ENCODE results near the gene SELE. TPM values are rescaled to one million over a fixed set of nuclear protein-coding genes. Genes with fewer than 3 reads are reported as not detected.
"Not testable (repeated sequence)": the region's sequence is repeated elsewhere in the genome, so short reads cannot be mapped to it uniquely, and the experiment has no call there.

The SELE gene
- total and polyA plus RNA-seq, 2 donors: 5.8 to 6.6 TPM

DNA sequence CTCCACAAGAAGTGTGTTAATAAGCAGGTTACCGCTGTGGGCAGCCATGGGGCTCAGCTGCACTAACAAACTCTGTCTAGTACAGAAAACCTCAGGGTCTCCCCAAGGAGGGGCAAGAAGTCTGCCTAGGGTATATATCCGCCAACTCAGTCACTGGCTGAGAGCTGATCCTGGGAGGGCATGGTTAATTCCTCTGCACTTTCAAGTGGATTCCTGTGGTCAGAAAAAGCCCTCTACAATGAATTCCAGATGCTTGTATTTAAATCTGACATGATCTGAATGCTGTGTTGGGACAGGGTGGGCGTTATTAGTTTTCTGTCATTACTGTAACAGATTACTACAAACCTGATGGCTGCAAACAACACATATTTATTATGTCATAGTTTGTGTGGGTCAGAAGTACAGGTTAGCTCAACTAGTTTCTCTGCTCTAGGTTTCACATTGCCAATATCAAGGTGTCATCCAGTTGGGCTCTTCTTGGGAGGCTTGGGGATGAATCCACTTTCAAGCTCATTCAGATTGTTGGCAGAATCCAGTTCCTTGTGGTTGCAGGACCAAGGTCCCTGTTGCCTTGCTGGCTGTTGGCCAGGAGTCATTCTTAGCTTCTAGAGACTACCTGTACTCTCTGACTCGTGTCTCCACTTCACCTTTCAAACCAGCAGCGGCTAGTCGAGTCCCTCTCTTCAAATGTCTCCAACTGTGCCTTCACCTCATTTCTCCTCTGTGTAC is 8.0 kb upstream of the SELE start:
- no peak overlapping the region for H3K27ac ChIP-seq (ENCODE audit: low read depth)

GRCh38 chr1:169739980-169740379 is 6.1 kb upstream of the SELE start:
- Histone ChIP-seq H3K4me3 (ENCODE audit: low read depth, low read length) (no peak overlapping the region), H3K27ac (ENCODE audit: low read depth) (no peak overlapping the region), H3K36me3 (ENCODE audit: insufficient read depth) (no peaks in the 10 kb centered on the region), H3K4me1 (ENCODE audit: insufficient read depth) (no peaks in the 10 kb centered on the region)
- WGBS: 39% methylated on average over 5 of the region's 5 CpGs
- DNase-seq (ENCODE audit: extremely low spot score): no peak

More for the DNA sequence above, 8.0 kb upstream of the SELE start:
- no peaks in the 10 kb centered on the region for H3K36me3 ChIP-seq (ENCODE audit: insufficient read depth)
- H3K4me3 ChIP-seq (ENCODE audit: low read depth, low read length): no peak overlapping the region
- WGBS: 52% methylated on average over 6 of the region's 6 CpGs
- H3K4me1 ChIP-seq (ENCODE audit: insufficient read depth): no peaks in the 10 kb centered on the region
- no peak for DNase-seq (ENCODE audit: extremely low spot score)

DNA sequence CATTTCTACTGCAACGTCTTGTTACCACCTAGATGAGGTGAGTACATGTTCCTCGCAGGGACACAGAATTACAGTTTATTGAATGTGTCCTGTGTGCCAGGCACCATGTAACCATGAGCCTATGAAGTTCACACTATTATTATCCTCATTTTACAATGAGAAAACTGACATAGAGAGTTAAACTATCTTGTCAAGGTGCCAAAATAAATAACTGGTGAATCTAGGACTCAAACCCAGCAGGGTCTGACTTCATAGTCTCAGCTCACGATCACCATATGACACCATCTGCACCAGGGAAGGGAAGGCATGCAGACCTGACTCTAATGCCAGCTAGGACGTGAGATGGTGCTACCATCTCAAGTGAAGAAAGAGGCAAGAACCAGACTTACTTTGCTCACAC is 2.4 kb downstream of the SELE start:
- 60% methylated on average over 4 of the region's 4 CpGs for WGBS
- DNase-seq (ENCODE audit: extremely low spot score): no peak

DNA sequence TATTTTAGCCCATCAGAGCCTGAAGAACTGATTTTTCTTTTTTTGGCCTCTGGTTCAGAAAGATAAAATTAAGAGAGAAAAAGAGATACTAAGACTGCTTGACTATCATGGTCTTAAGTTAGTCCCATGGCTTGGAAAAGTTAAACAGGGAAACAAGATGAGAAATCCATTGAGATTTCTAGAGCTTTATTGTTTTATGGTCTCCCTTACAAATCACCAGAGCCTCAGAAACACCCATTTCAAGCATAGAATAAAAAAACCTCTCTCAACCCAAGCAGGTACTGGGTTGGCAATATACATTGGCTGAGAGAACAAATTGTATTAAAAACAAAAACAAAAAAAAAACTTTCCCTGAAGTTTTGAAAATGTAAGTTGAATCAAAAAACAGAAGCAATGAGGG is 3.9 kb downstream of the SELE start:
- Histone ChIP-seq H3K27ac (ENCODE audit: low read depth) (no peak overlapping the region), H3K4me3 (ENCODE audit: low read depth, low read length) (no peak overlapping the region), H3K36me3 (ENCODE audit: insufficient read depth) (no peaks in the 10 kb centered on the region), H3K4me1 (ENCODE audit: insufficient read depth) (no peaks in the 10 kb centered on the region)
- DNase-seq (ENCODE audit: extremely low spot score): no peak

More for the DNA sequence above, 2.4 kb downstream of the SELE start:
- H3K27ac ChIP-seq (ENCODE audit: low read depth): no peak overlapping the region
- no peak overlapping the region for H3K4me3 ChIP-seq (ENCODE audit: low read depth, low read length)
- no peaks in the 10 kb centered on the region for H3K4me1 ChIP-seq (ENCODE audit: insufficient read depth)
- no peaks in the 10 kb centered on the region for H3K36me3 ChIP-seq (ENCODE audit: insufficient read depth)

- Histone ChIP-seq H3K4me3 (ENCODE audit: low read depth, low read length) (no peak overlapping the region), H3K4me1 (ENCODE audit: insufficient read depth) (no peaks in the 10 kb centered on the region), H3K27ac (ENCODE audit: low read depth) (no peak overlapping the region), H3K36me3 (ENCODE audit: insufficient read depth) (no peaks in the 10 kb centered on the region)
- WGBS: 73% methylated on average over 6 of the region's 6 CpGs
- no peak for DNase-seq (ENCODE audit: extremely low spot score)
Measured at GRCh38 chr1:169727307-169727706, 6.6 kb downstream of the SELE start.

GRCh38 chr1:169726851-169727250 is 7.0 kb downstream of the SELE start:
- no peak overlapping the region for H3K27ac ChIP-seq (ENCODE audit: low read depth)
- H3K4me3 ChIP-seq (ENCODE audit: low read depth, low read length): no peak overlapping the region
- no peak for DNase-seq (ENCODE audit: extremely low spot score)
- WGBS: 87% methylated on average over 3 of the region's 3 CpGs
- no peaks in the 10 kb centered on the region for H3K4me1 ChIP-seq (ENCODE audit: insufficient read depth)
- peaks cover 1% of the 10 kb centered on the region for H3K36me3 ChIP-seq (ENCODE audit: insufficient read depth)

DNA sequence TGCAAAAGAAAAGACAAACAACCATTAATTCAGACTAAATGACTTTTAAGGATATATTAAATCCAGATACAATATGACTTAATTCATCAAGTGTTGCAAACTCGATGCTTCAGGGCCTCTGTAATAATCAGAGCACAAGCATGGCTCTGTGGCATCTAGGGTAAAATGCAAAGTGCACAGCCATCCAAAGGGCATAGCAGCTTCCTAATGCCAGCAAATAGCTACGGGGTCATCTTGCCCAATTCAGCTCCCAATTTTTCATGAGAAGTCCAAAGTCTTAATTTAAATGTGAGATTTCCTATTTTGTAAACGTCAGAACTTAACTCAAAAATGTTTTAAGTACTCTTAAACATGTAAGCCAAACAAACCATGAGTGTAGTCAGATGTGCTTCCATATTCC is 7.9 kb downstream of the SELE start:
- H3K36me3 ChIP-seq (ENCODE audit: insufficient read depth): peaks cover 1% of the 10 kb centered on the region
- no peaks in the 10 kb centered on the region for H3K4me1 ChIP-seq (ENCODE audit: insufficient read depth)
- 72% methylated on average over 3 of the region's 3 CpGs for WGBS
- no peak overlapping the region for H3K4me3 ChIP-seq (ENCODE audit: low read depth, low read length)
- no peak for DNase-seq (ENCODE audit: extremely low spot score)
- no peak overlapping the region for H3K27ac ChIP-seq (ENCODE audit: low read depth)

GRCh38 chr1:169724168-169724567 is 9.7 kb downstream of the SELE start:
- Histone ChIP-seq H3K4me1 (ENCODE audit: insufficient read depth) (no peaks in the 10 kb centered on the region), H3K4me3 (ENCODE audit: low read depth, low read length) (no peak overlapping the region), H3K36me3 (ENCODE audit: insufficient read depth) (peaks cover 1% of the 10 kb centered on the region), H3K27ac (ENCODE audit: low read depth) (no peak overlapping the region)
- 55% methylated on average over 4 of the region's 4 CpGs for WGBS
- no peak for DNase-seq (ENCODE audit: extremely low spot score)

GRCh38 chr1:169723763-169724162 is 10.1 kb downstream of the SELE start:
- Histone ChIP-seq H3K36me3 (ENCODE audit: insufficient read depth) (peaks cover 1% of the 10 kb centered on the region), H3K4me3 (ENCODE audit: low read depth, low read length) (no peak overlapping the region), H3K27ac (ENCODE audit: low read depth) (no peak overlapping the region), H3K4me1 (ENCODE audit: insufficient read depth) (no peaks in the 10 kb centered on the region)
- no peak for DNase-seq (ENCODE audit: extremely low spot score)
- 78% methylated on average over 2 of the region's 2 CpGs for WGBS

DNA sequence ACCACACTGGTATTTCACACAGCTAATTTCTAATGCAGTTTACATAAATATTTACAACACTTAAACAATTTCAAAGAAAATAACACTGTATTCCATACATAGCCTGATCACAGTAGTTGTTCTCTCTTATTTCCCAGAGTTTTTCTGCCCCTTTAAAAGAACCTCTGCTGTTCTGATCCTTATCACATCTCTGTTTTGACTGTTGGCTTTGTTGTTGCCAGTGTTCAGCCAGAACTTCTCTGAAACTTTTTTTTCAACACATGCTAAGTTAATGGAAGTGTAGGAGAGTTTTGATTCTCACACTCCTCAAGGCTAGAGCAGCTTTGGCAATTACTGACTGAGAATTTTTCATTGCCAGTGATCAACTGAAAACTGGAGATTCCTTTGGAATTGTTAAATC is 11.1 kb downstream of the SELE start:
- DNase-seq (ENCODE audit: extremely low spot score): no peak
- no peaks in the 10 kb centered on the region for H3K4me1 ChIP-seq (ENCODE audit: insufficient read depth)
- H3K4me3 ChIP-seq (ENCODE audit: low read depth, low read length): no peak overlapping the region
- peaks cover 1% of the 10 kb centered on the region for H3K36me3 ChIP-seq (ENCODE audit: insufficient read depth)
- H3K27ac ChIP-seq (ENCODE audit: low read depth): no peak overlapping the region

- H3K4me1 ChIP-seq (ENCODE audit: insufficient read depth); H3K27ac ChIP-seq (ENCODE audit: low read depth); H3K4me3 ChIP-seq (ENCODE audit: low read depth, low read length); H3K36me3 ChIP-seq (ENCODE audit: insufficient read depth); DNase-seq (ENCODE audit: extremely low spot score): not testable (repeated sequence)
- whole genome bisulfite sequencing: 70% methylated on average over 2 of the region's 2 CpGs
Measured at GRCh38 chr1:169715100-169715499, 18.8 kb downstream of the SELE start.

DNA sequence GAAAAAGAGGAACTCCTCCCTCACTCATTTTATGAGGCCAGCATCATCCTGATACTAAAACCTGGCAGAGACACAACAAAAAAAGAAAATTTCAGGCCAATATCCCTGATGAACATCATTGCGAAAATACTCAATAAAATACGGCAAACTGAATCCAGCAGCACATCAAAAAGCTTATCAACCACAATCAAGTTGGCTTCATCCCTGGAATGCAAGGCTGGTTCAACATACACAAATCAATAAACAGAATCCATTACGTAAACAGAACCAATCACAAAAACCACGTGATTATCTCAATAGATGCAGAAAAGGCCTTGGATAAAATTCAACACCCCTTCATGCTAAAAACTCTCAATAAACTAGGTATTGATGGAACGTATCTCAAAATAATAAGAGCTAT is 20.8 kb downstream of the SELE start:
- WGBS: 86% methylated on average over 5 of the region's 5 CpGs
- not testable (repeated sequence) for DNase-seq (ENCODE audit: extremely low spot score); H3K36me3 ChIP-seq (ENCODE audit: insufficient read depth); H3K4me3 ChIP-seq (ENCODE audit: low read depth, low read length); H3K27ac ChIP-seq (ENCODE audit: low read depth); H3K4me1 ChIP-seq (ENCODE audit: insufficient read depth)

GRCh38 chr1:169712309-169712631 is 21.6 kb downstream of the SELE start:
- Histone ChIP-seq H3K4me3 (ENCODE audit: low read depth, low read length) (no peak overlapping the region), H3K27ac (ENCODE audit: low read depth) (no peak overlapping the region), H3K36me3 (ENCODE audit: insufficient read depth) (no peaks in the 10 kb centered on the region), H3K4me1 (ENCODE audit: insufficient read depth) (no peaks in the 10 kb centered on the region)
- DNase-seq (ENCODE audit: extremely low spot score): no peak
- WGBS: 94% methylated on average over 2 of the region's 2 CpGs

- H3K4me3 ChIP-seq (ENCODE audit: low read depth, low read length): no peak within 1 kb of the TSS
Measured at GRCh38 chr1:169711469-169712308, 22.2 kb downstream of the SELE start, which contains the start of gene SELL. Gene SELL, minus strand, starts transcription at chr1:169711620. Its CDS starts 122 bp downstream, at chr1:169711498.

More at GRCh38 chr1:169711469-169712308, 22.2 kb downstream of the SELE start, which contains the start of gene SELL:
- peak; percentile 28 for DNase-seq (ENCODE audit: extremely low spot score)
- WGBS: 9% methylated on average over 6 of the region's 6 CpGs
- Histone ChIP-seq H3K36me3 (ENCODE audit: insufficient read depth) (no peaks in the 10 kb centered on the region), H3K27ac (ENCODE audit: low read depth) (no peak within 1 kb of the TSS), H3K4me1 (ENCODE audit: insufficient read depth) (no peaks in the 10 kb centered on the region)

All from urinary bladder (tissue), 4 donors.